Panc1 (cell line): ENCODE results near the gene TMEM253. TPM values are rescaled to one million over a fixed set of nuclear protein-coding genes. Genes with fewer than 3 reads are reported as not detected.
A peak's percentile ranks its signal among the peaks of the same experiment; 100 is the strongest.

Source experiments
- ATAC-seq: fragments of 200-7000 bp; cut with Tn5 transposase; 2 replicates; pipeline ENCODE4 v1.9.1; 2020; ENCODE audit warnings: mild to moderate bottlenecking, moderate library complexity
- BruUV-seq: library from RNA; stranded (reverse); fragments of 400-500 nt; replicated peaks from 2 replicates; lab custom pipeline; 2021; lab: Mats Ljungman, UMichigan
- CTCF ChIA-PET: fragments of 300-600 bp; sonication (Branson Sonifier 250); formaldehyde crosslinking; loops from one replicate; lab custom pipeline; 2022; ENCODE audit warnings: antibody characterized with exemption; lab: Charles Lee
- POLR2A ChIA-PET: fragments of 300-600 bp; sonication (Branson Sonifier 250); formaldehyde crosslinking; loops from one replicate; lab custom pipeline; 2022; ENCODE audit warnings: antibody characterized with exemption; lab: Charles Lee
- DNase-seq: peaks from one replicate; pipeline ENCODE4 v3.0.0-alpha.2; 2010; ENCODE audit warnings: low read depth, low spot score
- H3K27ac ChIP-seq: 2 replicates; pipeline ENCODE4 v1.5.1; 2011; ENCODE audit warnings: mild to moderate bottlenecking, low read length, inconsistent platforms
- H3K27me3 ChIP-seq: fragments of 200-500 bp; sonication (Bioruptor generic); 2 replicates; pipeline ENCODE4 v1.6.0; 2014; ENCODE audit warnings: low read length, inconsistent platforms; ENCODE audit not compliant: control insufficient read depth, insufficient read depth
- H3K36me3 ChIP-seq: fragments of 200-500 bp; sonication (Bioruptor generic); 2 replicates; pipeline ENCODE4 v1.5.1; 2014; ENCODE audit warnings: inconsistent platforms, mild to moderate bottlenecking, low read length, moderate library complexity; ENCODE audit not compliant: control insufficient read depth, insufficient read depth
- H3K4me1 ChIP-seq: 2 replicates; pipeline ENCODE4 v1.5.1; 2011; ENCODE audit warnings: inconsistent platforms, mild to moderate bottlenecking, low read length, moderate library complexity; ENCODE audit not compliant: control insufficient read depth, insufficient read depth
- H3K4me3 ChIP-seq, 2 experiments: 2 replicates each; pipeline ENCODE4 v1.5.1; 2011 to 2012; ENCODE audit warnings: low read depth in 2 of 2, low read length in 2 of 2, mild to moderate bottlenecking in 2 of 2, inconsistent platforms in 1 of 2, moderate library complexity in 1 of 2
- H3K9me3 ChIP-seq: fragments of 200-500 bp; sonication (Bioruptor generic); 2 replicates; pipeline ENCODE4 v1.5.1; 2014; ENCODE audit warnings: low read depth, mild to moderate bottlenecking, inconsistent platforms, low read length, moderate library complexity; ENCODE audit not compliant: control insufficient read depth, insufficient read depth
- POLR2AphosphoS5 ChIP-seq: IDR thresholded peaks from 2 replicates; pipeline ENCODE4 v1.6.1; 2012; ENCODE audit warnings: mild to moderate bottlenecking, low read depth, low read length, moderate library complexity
- SIN3A ChIP-seq: IDR thresholded peaks from 2 replicates; pipeline ENCODE4 v1.6.1; 2012; ENCODE audit warnings: low read depth, mild to moderate bottlenecking, low read length, moderate library complexity, borderline replicate concordance; ENCODE audit not compliant: insufficient read depth
- TCF7L2 ChIP-seq: IDR thresholded peaks from 2 replicates; pipeline ENCODE4 v1.6.1; 2011; ENCODE audit warnings: mild to moderate bottlenecking, low read depth, low read length, inconsistent platforms
- in situ Hi-C: cut with HindIII; loops from 2 replicates; pipeline ENCODE4 v1.10.0; 2016; ENCODE audit warnings: low sequenced_read_pairs, low pct_unique_long_range_greater_than_20kb
- intact Hi-C: fragments of 100-400 bp; cut with micrococcal nuclease; formaldehyde crosslinking; loops from one replicate; pipeline ENCODE4 v1.10.0; 2022; ENCODE audit not compliant: unreplicated experiment
- total RNA-seq: library from RNA; stranded (reverse); gene quantifications from one replicate; pipeline ENCODE4 v1.2.1, GENCODE V29; 2021; ENCODE audit not compliant: unreplicated experiment
- TF ChIP-seq, protein P1 (sequence below), 2 experiments: IDR thresholded peaks; 2 replicates each; pipeline ENCODE4 v1.6.1; 2011 to 2012; ENCODE audit warnings: low read depth in 2 of 2, control low read depth in 1 of 2, low read length in 1 of 2, mild to moderate bottlenecking in 1 of 2, moderate library complexity in 1 of 2; ENCODE audit not compliant: insufficient read depth in 1 of 2
- TF ChIP-seq, protein P2 (sequence below): fragments of 450-650 bp; IDR thresholded peaks from 2 replicates; pipeline ENCODE4 v1.5.1; 2017; ENCODE audit warnings: mild to moderate bottlenecking

Gene TMEM253
- total RNA-seq, 1 experiment from 2014 or later, result 0.33 TPM

DNA sequence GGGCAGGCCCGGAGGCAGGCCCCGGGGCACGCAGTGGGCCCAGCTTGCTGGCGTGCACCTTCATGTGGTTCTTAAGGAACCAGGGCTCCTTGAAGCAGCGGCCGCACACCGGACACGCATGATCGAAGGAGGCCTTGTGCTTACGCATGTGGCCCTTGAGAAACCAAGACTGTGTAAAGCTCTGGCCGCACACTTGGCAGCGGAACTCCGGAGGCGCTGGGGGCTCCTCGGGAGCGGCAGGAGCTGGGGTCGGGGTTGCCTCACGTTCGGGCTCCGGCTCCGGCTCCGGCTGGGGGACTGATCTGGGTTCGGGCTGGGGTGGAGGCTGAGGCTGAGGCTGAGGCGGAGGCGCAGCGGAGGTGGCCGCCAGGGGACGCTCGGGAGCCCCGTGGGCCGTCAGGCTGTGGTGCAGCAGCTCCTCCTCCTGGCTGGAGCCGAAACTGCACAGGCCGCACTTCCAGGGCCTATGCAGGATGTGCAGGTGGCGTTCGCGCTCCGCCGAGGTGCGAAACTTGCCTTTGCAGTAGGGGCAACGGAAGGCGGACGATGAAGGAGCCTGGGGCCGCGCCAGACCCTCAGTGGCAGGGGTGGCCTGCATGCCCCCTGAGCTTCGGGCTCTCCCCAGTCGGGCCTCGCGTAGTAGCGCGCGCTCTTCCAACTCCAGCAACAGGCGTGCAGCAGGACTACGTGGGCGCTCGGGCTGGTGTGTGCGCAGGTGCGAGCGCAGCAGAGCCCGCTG is 8.4 kb upstream of the TMEM253 start:
- intact Hi-C loops (loop anchor here (1.0 kb wide), 1 partner anchor 24 kb away; no protein-coding TSS in a partner anchor), in situ Hi-C loops (no loop called here)
- no peaks in the 10 kb centered on the region for H3K9me3 ChIP-seq
- H3K36me3 ChIP-seq, result no peaks in the 10 kb centered on the region
- ATAC-seq (peak; percentile 83), DNase-seq (peak; percentile 82)
- POLR2A ChIA-PET, result no interaction called here
- peaks cover 4% of the 10 kb centered on the region; the same call in 1 of the 2 replicates for H3K4me1 ChIP-seq
- CTCF ChIA-PET, result interaction anchor here (0.9 to 2.9 kb wide), 6 partner anchors 11 to 78 kb away, joined by 3 to 18 read pairs (median 5); partner anchors contain the start of gene ARHGEF40
- H3K27ac ChIP-seq, result no peak overlapping the region
- no peak overlapping the region for H3K4me3 ChIP-seq
- no TSS peak for BruUV-seq
- TF ChIP-seq, protein P1, sequence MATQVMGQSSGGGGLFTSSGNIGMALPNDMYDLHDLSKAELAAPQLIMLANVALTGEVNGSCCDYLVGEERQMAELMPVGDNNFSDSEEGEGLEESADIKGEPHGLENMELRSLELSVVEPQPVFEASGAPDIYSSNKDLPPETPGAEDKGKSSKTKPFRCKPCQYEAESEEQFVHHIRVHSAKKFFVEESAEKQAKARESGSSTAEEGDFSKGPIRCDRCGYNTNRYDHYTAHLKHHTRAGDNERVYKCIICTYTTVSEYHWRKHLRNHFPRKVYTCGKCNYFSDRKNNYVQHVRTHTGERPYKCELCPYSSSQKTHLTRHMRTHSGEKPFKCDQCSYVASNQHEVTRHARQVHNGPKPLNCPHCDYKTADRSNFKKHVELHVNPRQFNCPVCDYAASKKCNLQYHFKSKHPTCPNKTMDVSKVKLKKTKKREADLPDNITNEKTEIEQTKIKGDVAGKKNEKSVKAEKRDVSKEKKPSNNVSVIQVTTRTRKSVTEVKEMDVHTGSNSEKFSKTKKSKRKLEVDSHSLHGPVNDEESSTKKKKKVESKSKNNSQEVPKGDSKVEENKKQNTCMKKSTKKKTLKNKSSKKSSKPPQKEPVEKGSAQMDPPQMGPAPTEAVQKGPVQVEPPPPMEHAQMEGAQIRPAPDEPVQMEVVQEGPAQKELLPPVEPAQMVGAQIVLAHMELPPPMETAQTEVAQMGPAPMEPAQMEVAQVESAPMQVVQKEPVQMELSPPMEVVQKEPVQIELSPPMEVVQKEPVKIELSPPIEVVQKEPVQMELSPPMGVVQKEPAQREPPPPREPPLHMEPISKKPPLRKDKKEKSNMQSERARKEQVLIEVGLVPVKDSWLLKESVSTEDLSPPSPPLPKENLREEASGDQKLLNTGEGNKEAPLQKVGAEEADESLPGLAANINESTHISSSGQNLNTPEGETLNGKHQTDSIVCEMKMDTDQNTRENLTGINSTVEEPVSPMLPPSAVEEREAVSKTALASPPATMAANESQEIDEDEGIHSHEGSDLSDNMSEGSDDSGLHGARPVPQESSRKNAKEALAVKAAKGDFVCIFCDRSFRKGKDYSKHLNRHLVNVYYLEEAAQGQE (IDR thresholded peaks at IDR 0.05; ENCODE audit: insufficient read depth in 1 of 2, low read depth in 2 of 2, low read length in 1 of 2), result peak in 1 of 2 experiments; percentile 69; a peak in 2 of 4 replicates
- TF ChIP-seq POLR2AphosphoS5, result peak; percentile 29; the same call in 1 of the 2 replicates
- TF ChIP-seq TCF7L2, result no peak
- no peak for TF ChIP-seq SIN3A
- TF ChIP-seq, protein P2, sequence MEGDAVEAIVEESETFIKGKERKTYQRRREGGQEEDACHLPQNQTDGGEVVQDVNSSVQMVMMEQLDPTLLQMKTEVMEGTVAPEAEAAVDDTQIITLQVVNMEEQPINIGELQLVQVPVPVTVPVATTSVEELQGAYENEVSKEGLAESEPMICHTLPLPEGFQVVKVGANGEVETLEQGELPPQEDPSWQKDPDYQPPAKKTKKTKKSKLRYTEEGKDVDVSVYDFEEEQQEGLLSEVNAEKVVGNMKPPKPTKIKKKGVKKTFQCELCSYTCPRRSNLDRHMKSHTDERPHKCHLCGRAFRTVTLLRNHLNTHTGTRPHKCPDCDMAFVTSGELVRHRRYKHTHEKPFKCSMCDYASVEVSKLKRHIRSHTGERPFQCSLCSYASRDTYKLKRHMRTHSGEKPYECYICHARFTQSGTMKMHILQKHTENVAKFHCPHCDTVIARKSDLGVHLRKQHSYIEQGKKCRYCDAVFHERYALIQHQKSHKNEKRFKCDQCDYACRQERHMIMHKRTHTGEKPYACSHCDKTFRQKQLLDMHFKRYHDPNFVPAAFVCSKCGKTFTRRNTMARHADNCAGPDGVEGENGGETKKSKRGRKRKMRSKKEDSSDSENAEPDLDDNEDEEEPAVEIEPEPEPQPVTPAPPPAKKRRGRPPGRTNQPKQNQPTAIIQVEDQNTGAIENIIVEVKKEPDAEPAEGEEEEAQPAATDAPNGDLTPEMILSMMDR, result peak; percentile 100
- no peaks in the 10 kb centered on the region for H3K27me3 ChIP-seq

DNA sequence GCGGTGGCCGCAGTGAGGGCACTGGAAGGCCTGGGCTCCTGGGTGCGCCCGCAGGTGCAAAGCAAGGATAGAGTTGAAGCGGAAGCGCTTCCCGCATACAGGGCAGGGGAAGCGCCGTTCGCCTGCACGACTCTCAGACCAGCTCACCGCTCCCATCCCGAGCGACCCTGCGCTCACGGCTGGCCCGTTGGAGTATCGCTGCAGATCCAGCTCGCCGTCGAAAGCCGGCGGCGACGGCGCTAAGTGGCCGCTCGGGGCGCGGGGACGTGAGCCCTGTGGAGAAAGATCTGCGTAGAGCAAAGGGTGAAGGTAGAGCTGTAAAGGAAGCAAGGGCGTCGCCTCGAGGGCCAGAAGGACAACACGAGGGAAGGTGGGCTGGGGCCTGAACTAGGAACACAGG is 7.8 kb upstream of the TMEM253 start:
- BruUV-seq, result no TSS peak
- TF ChIP-seq, protein P1 (IDR thresholded peaks at IDR 0.05; ENCODE audit: insufficient read depth in 1 of 2, low read depth in 2 of 2, low read length in 1 of 2), result no peak
- TF ChIP-seq, protein P2, result no peak
- TF ChIP-seq SIN3A (no peak), POLR2AphosphoS5 (no peak), TCF7L2 (no peak)
- H3K27ac ChIP-seq, result no peak overlapping the region
- no peak overlapping the region for H3K4me3 ChIP-seq
- peaks cover 4% of the 10 kb centered on the region; the same call in 1 of the 2 replicates for H3K4me1 ChIP-seq
- no peaks in the 10 kb centered on the region for H3K36me3 ChIP-seq
- DNase-seq (no peak), ATAC-seq (no peak; the same call in 1 of the 2 replicates)
- no peaks in the 10 kb centered on the region for H3K27me3 ChIP-seq
- intact Hi-C loops, result no loop called here
- ChIA-PET CTCF (interaction anchor here (0.9 to 2.9 kb wide), 5 partner anchors 10 to 78 kb away, joined by 3 to 18 read pairs (median 5); partner anchors contain the start of gene ARHGEF40), POLR2A (no interaction called here)
- in situ Hi-C loops, result no loop called here
- no peaks in the 10 kb centered on the region for H3K9me3 ChIP-seq
